ENCODE measurements around the gene PLEKHA4. TPM values are rescaled to one million over a fixed set of nuclear protein-coding genes. Genes with fewer than 3 reads are reported as not detected.

The PLEKHA4 gene
- polyA plus RNA-seq, 1 experiment = 7.1 TPM

GRCh38 chr19:48861313-48861712 lies 7.1 kb downstream of the PLEKHA4 start:
- ChIA-PET POLR2A (no interaction called here), CTCF (interaction anchor here (0.9 to 1.3 kb wide), 3 partner anchors 17 to 74 kb away, joined by 3 read pairs; no protein-coding TSS in a partner anchor)
- Histone ChIP-seq H3K27ac (ENCODE audit: low read depth, low read length) (no peak overlapping the region), H3K9me3 (ENCODE audit: control insufficient read depth, insufficient read depth, low read length) (no peaks in the 10 kb centered on the region; the same call in 1 of the 2 replicates), H3K27me3 (ENCODE audit: control insufficient read depth, insufficient read depth, low read length) (no peaks in the 10 kb centered on the region), H3K4me3 (ENCODE audit: low read depth, low read length) (no peak overlapping the region)
- no peak for DNase-seq (ENCODE audit: low read depth, low spot score)
- TF ChIP-seq CTCF (IDR thresholded peaks at IDR 0.05; ENCODE audit: low read depth, low read length) = no peak

GRCh38 chr19:48859711-48860572 lies 8.5 kb downstream of the PLEKHA4 start:
- POLR2A ChIA-PET = no interaction called here
- no peak for TF ChIP-seq CTCF (IDR thresholded peaks at IDR 0.05; ENCODE audit: low read depth, low read length)
- no peak overlapping the region for H3K27ac ChIP-seq (ENCODE audit: low read depth, low read length)
- CTCF ChIA-PET = interaction anchor here (1.1 kb wide), 1 partner anchor 18 kb away, joined by 3 read pairs; no protein-coding TSS in a partner anchor
- DNase-seq (ENCODE audit: low read depth, low spot score) = no peak
- H3K4me3 ChIP-seq (ENCODE audit: low read depth, low read length) = no peak overlapping the region
- H3K27me3 ChIP-seq (ENCODE audit: control insufficient read depth, insufficient read depth, low read length) = no peaks in the 10 kb centered on the region
- H3K9me3 ChIP-seq (ENCODE audit: control insufficient read depth, insufficient read depth, low read length) = no peaks in the 10 kb centered on the region; the same call in 1 of the 2 replicates

GRCh38 chr19:48858984-48859710 lies 9.3 kb downstream of the PLEKHA4 start:
- ChIA-PET POLR2A (no interaction called here), CTCF (interaction anchor here (1.1 kb wide), 1 partner anchor 17 kb away, joined by 3 read pairs; no protein-coding TSS in a partner anchor)
- no peak for DNase-seq (ENCODE audit: low read depth, low spot score)
- no peaks in the 10 kb centered on the region for H3K27me3 ChIP-seq (ENCODE audit: control insufficient read depth, insufficient read depth, low read length)
- H3K4me3 ChIP-seq (ENCODE audit: low read depth, low read length) = no peak overlapping the region
- TF ChIP-seq CTCF (IDR thresholded peaks at IDR 0.05; ENCODE audit: low read depth, low read length) = no peak
- no peaks in the 10 kb centered on the region; the same call in 1 of the 2 replicates for H3K9me3 ChIP-seq (ENCODE audit: control insufficient read depth, insufficient read depth, low read length)
- H3K27ac ChIP-seq (ENCODE audit: low read depth, low read length) = no peak overlapping the region

- Histone ChIP-seq H3K27ac (ENCODE audit: low read depth, low read length) (no peak overlapping the region), H3K27me3 (ENCODE audit: control insufficient read depth, insufficient read depth, low read length) (no peaks in the 10 kb centered on the region), H3K4me3 (ENCODE audit: low read depth, low read length) (no peak overlapping the region), H3K9me3 (ENCODE audit: control insufficient read depth, insufficient read depth, low read length) (no peaks in the 10 kb centered on the region; the same call in 1 of the 2 replicates)
- no peak for DNase-seq (ENCODE audit: low read depth, low spot score)
- ChIA-PET POLR2A (no interaction called here), CTCF (interaction anchor here (1.2 kb wide), 1 partner anchor 15 kb away, joined by 5 read pairs; no protein-coding TSS in a partner anchor)
- TF ChIP-seq CTCF (IDR thresholded peaks at IDR 0.05; ENCODE audit: low read depth, low read length) = no peak
Observed at GRCh38 chr19:48856921-48857320, 11.5 kb downstream of the PLEKHA4 start.
